Posterior cingulate gyrus (tissue), 11 donors: ENCODE data around the gene OR2V1.
"Not testable (repeated sequence)": the region's sequence is repeated elsewhere in the genome, so short reads cannot be mapped to it uniquely, and the experiment has no call there.

Experiments
- DNase-seq, 10 donors: peaks; one replicate each; pipeline versions ENCODE4 v3.0.0 to v3.0.0-alpha.2; 2020 to 2021; ENCODE audit warnings: mixed read lengths in 3 of 10
- intact Hi-C: fragments of 100-400 bp; cut with DNase I; formaldehyde crosslinking; loops from one replicate; pipeline ENCODE4 v1.15.1; 2023

OR2V1 gene

GRCh38 chr5:181133083-181133482 lies 2.1 kb upstream of the OR2V1 start:
- DNase-seq: no peak
- intact Hi-C loops: no loop called here

- no peak for DNase-seq
- intact Hi-C loops: no loop called here
These were observed 545 bp upstream of the OR2V1 start for GRCh38 chr5:181131514-181131913.

- intact Hi-C loops, DNase-seq: not testable (repeated sequence)
These were observed 888 bp downstream of the OR2V1 start for GRCh38 chr5:181130081-181130480.

GRCh38 chr5:181129601-181130000 lies 1.4 kb downstream of the OR2V1 start:
- DNase-seq: no peak
- intact Hi-C loops: no loop called here

GRCh38 chr5:181127907-181128626 lies 2.9 kb downstream of the OR2V1 start:
- no peak for DNase-seq
- intact Hi-C loops: no loop called here

- DNase-seq: no peak
- intact Hi-C loops: no loop called here
These were observed 3.5 kb downstream of the OR2V1 start for GRCh38 chr5:181127456-181127855.

GRCh38 chr5:181126841-181127240 lies 4.1 kb downstream of the OR2V1 start:
- intact Hi-C loops: no loop called here
- no peak for DNase-seq

GRCh38 chr5:181124526-181124925 lies 6.4 kb downstream of the OR2V1 start:
- intact Hi-C loops: no loop called here
- no peak for DNase-seq

- intact Hi-C loops: no loop called here
- DNase-seq: peak in 1 of 10 donors; percentile 76
These were observed 9.1 kb downstream of the OR2V1 start for GRCh38 chr5:181121675-181122561.

GRCh38 chr5:181120761-181121160 lies 10.2 kb downstream of the OR2V1 start:
- no peak for DNase-seq
- intact Hi-C loops: no loop called here

- peak in 1 of 10 donors; percentile 53 for DNase-seq
- intact Hi-C loops: no loop called here
These were observed 10.7 kb downstream of the OR2V1 start for GRCh38 chr5:181120306-181120705.

GRCh38 chr5:181119105-181119504 lies 11.9 kb downstream of the OR2V1 start:
- intact Hi-C loops: no loop called here
- DNase-seq: peak in 1 of 10 donors; percentile 30

- intact Hi-C loops: no loop called here
These were observed 12.6 kb downstream of the OR2V1 start for GRCh38 chr5:181118369-181118768.

GRCh38 chr5:181114844-181115778 lies 15.9 kb downstream of the OR2V1 start:
- peak in 1 of 10 donors; percentile 59 for DNase-seq
- intact Hi-C loops: no loop called here

More at GRCh38 chr5:181118369-181118768, 12.6 kb downstream of the OR2V1 start:
- peak in 1 of 10 donors; percentile 12 for DNase-seq

- DNase-seq: peak in 1 of 10 donors; percentile 55
- intact Hi-C loops: no loop called here
These were observed 16.6 kb downstream of the OR2V1 start for GRCh38 chr5:181114284-181114843.

GRCh38 chr5:181113572-181113971 lies 17.4 kb downstream of the OR2V1 start:
- intact Hi-C loops, DNase-seq: not testable (repeated sequence)

GRCh38 chr5:181112476-181112875 lies 18.5 kb downstream of the OR2V1 start:
- intact Hi-C loops: no loop called here
- peak in 1 of 10 donors; percentile 24 for DNase-seq

GRCh38 chr5:181111010-181111409 lies 20.0 kb downstream of the OR2V1 start:
- intact Hi-C loops: no loop called here
- peak in 1 of 10 donors; percentile 51 for DNase-seq

- intact Hi-C loops: no loop called here
- peak in 1 of 10 donors; percentile 42 for DNase-seq
These were observed 21.4 kb downstream of the OR2V1 start for GRCh38 chr5:181109489-181110013.
